Stimulated activated naive CD4-positive, alpha-beta T cell treated with Interleukin-2 at 50 U/mL for 16 hours (primary cell): ENCODE data around the gene AGMAT.

Experiments
- DNase-seq: peaks from one replicate; lab custom pipeline; 2025; lab: John Stamatoyannopoulos, UW

Gene AGMAT

DNA sequence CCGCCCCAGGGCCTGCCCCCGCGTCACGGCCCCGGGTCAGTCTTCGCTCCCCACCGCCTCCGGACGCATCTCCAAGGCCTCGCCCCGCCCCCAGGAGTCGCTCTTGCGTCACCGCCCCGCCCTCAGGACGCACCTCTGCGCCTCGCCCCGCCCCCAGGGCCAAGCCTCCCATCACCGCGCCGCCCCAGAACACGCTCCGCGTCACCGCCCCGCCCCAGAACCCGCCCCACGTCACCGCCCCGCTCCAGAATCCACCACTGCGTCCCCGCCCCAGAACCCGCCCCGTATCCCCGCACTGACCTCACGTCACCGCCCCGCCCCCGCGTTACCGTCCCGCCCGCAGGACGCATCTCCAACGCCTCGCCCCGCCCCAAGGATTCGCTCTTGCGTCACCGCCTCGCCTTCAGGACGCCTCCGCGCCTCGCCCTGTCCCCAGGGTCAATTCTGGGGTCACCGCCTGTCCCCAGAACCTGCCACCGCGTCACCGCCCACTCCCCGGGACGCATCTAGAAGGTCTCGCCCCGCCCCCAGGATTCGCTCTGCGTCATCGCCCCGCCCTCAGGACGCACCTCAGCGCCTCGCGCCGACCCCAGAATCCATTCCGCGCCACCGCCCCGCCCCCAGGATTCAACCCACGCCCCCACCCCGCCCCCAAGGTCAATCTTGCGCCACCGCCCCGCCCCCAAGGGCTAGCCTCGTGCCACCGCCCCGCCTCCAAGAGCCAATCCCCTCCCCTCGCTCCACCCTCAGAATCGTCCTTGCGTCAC lies 60.4 kb downstream of the AGMAT start:
- peak; percentile 100 for DNase-seq

DNA sequence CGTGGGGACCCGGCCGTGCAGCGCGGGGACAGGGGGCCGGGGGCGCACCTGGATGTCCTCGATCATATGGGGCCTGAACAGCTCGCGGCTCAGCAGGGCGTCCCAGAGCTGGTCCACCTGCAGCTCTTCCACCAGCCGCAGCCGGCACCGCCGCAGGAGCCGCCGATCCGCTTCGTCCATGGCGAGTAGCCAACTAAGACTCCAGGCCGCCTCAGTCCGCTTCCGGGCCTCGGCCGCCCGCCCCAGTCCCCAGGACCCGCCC lies 60.9 kb downstream of the AGMAT start, which contains the start of gene CASP9:
Gene CASP9, minus strand, starts transcription at position 195 of the 262 bp plus-strand sequence. Its CDS starts 15 bp downstream, at position 180.
- no peak for DNase-seq

DNA sequence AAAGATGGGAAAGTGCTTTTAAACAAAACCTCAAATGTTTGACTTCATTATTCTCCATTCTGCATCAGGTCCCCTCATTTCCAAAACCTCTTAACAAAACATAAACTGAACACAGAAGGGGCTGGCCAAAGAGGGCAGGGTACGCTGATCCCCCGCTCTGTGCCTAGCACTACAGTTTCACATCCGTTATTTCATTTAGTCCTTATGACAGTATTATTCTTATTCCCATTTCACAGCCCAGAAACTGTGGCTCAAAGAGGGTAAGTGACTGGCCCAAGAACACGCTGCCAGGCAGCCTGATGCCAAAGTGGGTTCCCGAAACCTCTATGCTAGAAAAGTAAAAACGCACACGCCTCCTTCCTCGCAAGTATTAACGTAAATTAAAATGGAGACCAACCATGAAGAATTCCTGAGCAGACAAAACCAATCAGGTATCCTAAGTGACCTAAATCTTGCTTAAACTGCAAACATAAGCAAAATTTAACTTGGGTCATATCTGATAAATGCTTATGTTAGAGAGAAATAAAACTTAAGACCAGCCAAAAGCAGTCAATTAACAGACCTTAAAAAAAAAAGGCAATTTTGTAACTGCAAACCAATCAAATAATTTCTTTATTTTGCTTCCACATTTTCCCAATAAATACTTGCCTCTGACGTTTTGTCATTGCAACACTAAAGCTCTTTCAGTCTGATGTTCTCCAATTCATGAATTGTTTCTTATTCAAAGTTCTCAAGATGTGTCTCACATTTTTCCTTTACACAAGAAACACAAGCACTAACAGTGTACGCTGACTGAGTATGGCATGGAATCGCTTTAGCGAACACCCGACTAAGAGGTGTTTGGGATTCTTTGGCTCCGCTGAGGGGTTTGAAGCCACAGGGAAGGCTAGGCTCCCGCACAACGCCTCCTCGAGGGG lies 61.5 kb downstream of the AGMAT start:
- DNase-seq: no peak

DNA sequence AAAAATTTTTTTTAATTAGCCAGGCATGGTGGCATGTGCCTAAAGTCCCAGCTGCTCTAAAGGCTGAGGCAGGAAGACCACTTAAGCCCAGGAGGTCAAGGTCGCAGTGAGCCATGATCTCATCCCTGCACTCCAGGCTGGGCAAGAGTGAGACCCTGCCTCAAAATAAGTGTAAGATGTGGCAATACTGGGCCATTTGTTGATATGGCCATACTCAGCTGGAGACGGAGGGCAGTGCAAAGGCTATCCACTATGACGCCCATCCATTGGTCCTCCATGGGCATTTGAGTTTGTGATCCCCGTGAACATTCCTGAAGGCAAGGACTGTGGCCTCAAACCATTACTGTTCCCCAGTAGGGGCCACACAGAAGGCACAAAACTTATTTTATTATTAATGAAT lies 62.3 kb downstream of the AGMAT start:
- no peak for DNase-seq
